HEK293 (cell line): ENCODE measurements around the gene KCNAB1.

Experiments
- CTCF ChIA-PET: fragments of 350-600 bp; formaldehyde crosslinking; extraction: SDS; loops from one replicate; lab custom pipeline; 2021; ENCODE audit warnings: antibody characterized with exemption; lab: Yijun Ruan, JAX
- POLR2A ChIA-PET: fragments of 300-600 bp; formaldehyde crosslinking; extraction: SDS; loops from one replicate; lab custom pipeline; 2020; ENCODE audit warnings: antibody characterized with exemption, inconsistent platforms; lab: Yijun Ruan, JAX
- H3K27ac ChIP-seq: fragments of 200-500 bp; sonication (Bioruptor generic); 2 replicates; pipeline ENCODE4 v1.5.1; 2014; ENCODE audit warnings: low read depth, low read length, control low read depth, inconsistent platforms; ENCODE audit errors: extremely low read depth
- H3K36me3 ChIP-seq, 2 experiments: fragments of 200-500 bp in 1 of 2; sonication (Bioruptor generic) in 1 of 2; 1 replicate in 1 of 2; 2 replicates in 1 of 2; pipeline ENCODE4 v1.5.1; 2014 to 2017; ENCODE audit warnings: inconsistent platforms in 2 of 2, low read length in 2 of 2; ENCODE audit not compliant: control insufficient read depth in 2 of 2, insufficient read depth in 1 of 2
- H3K4me1 ChIP-seq: fragments of 200-500 bp; sonication (Bioruptor generic); 2 replicates; pipeline ENCODE4 v1.5.1; 2014; ENCODE audit warnings: mild to moderate bottlenecking, low read length, inconsistent platforms; ENCODE audit not compliant: control insufficient read depth, insufficient read depth
- H3K4me3 ChIP-seq: 2 replicates; pipeline ENCODE4 v1.5.1; 2011; ENCODE audit warnings: low read depth, mild to moderate bottlenecking, control low read depth, low read length, moderate library complexity
- H3K9me3 ChIP-seq: fragments of 200-500 bp; sonication (Bioruptor generic); 2 replicates; pipeline ENCODE4 v1.5.1; 2014; ENCODE audit warnings: low read depth, low read length, inconsistent platforms; ENCODE audit not compliant: control insufficient read depth, insufficient read depth
- HOXD13 ChIP-seq: sonication (generic); formaldehyde crosslinking; IDR thresholded peaks from 2 replicates; pipeline ENCODE4 v1.8.0; 2022; ENCODE audit warnings: missing genetic modification reagents, borderline replicate concordance
- KLF16 ChIP-seq: fragments of 450-650 bp; formaldehyde crosslinking; IDR thresholded peaks from 2 replicates; pipeline ENCODE4 v1.5.1; 2017; ENCODE audit warnings: missing biosample characterization, missing genetic modification characterization
- PBX3 ChIP-seq: sonication (generic); formaldehyde crosslinking; IDR thresholded peaks from 2 replicates; pipeline ENCODE4 v1.8.1; 2022; ENCODE audit warnings: mild to moderate bottlenecking, moderate library complexity, missing genetic modification reagents
- SP7 ChIP-seq: fragments of 450-650 bp; formaldehyde crosslinking; IDR thresholded peaks from 2 replicates; pipeline ENCODE4 v1.5.1; 2016; ENCODE audit warnings: missing biosample characterization, missing genetic modification characterization
- TRIM28 ChIP-seq: IDR thresholded peaks from 2 replicates; pipeline ENCODE4 v1.6.1; 2011; ENCODE audit warnings: low read length, control low read depth, borderline replicate concordance
- YY2 ChIP-seq: fragments of 450-650 bp; formaldehyde crosslinking; IDR thresholded peaks from 2 replicates; pipeline ENCODE4 v1.5.1; 2016; ENCODE audit warnings: missing biosample characterization, missing genetic modification characterization
- ZBTB17 ChIP-seq: fragments of 450-650 bp; formaldehyde crosslinking; IDR thresholded peaks from 2 replicates; pipeline ENCODE4 v1.5.1; 2016; ENCODE audit warnings: missing biosample characterization, missing genetic modification characterization
- ZBTB20 ChIP-seq: fragments of 450-650 bp; formaldehyde crosslinking; IDR thresholded peaks from 2 replicates; pipeline ENCODE4 v1.5.1; 2016; ENCODE audit warnings: missing biosample characterization, missing genetic modification characterization
- ZBTB48 ChIP-seq: fragments of 450-650 bp; formaldehyde crosslinking; IDR thresholded peaks from 2 replicates; pipeline ENCODE4 v1.5.1; 2016; ENCODE audit warnings: missing biosample characterization, missing genetic modification characterization
- ZBTB7A ChIP-seq: fragments of 450-650 bp; formaldehyde crosslinking; IDR thresholded peaks from 2 replicates; pipeline ENCODE4 v1.5.1; 2016; ENCODE audit warnings: low read depth, missing biosample characterization, missing genetic modification characterization
- ZNF155 ChIP-seq: fragments of 450-650 bp; formaldehyde crosslinking; IDR thresholded peaks from 2 replicates; pipeline ENCODE4 v1.5.1; 2016; ENCODE audit warnings: missing biosample characterization, missing genetic modification characterization
- ZNF169 ChIP-seq: fragments of 450-650 bp; formaldehyde crosslinking; IDR thresholded peaks from 2 replicates; pipeline ENCODE4 v1.5.1; 2016; ENCODE audit warnings: missing biosample characterization, missing genetic modification characterization
- ZNF221 ChIP-seq: fragments of 450-650 bp; formaldehyde crosslinking; IDR thresholded peaks from 2 replicates; pipeline ENCODE4 v1.5.1; 2017; ENCODE audit warnings: missing biosample characterization, missing genetic modification characterization, borderline replicate concordance
- ZNF239 ChIP-seq: fragments of 450-650 bp; formaldehyde crosslinking; IDR thresholded peaks from 2 replicates; pipeline ENCODE4 v1.5.1; 2016; ENCODE audit warnings: missing biosample characterization, missing genetic modification characterization
- ZNF324 ChIP-seq: fragments of 450-650 bp; formaldehyde crosslinking; IDR thresholded peaks from 2 replicates; pipeline ENCODE4 v1.5.1; 2016; ENCODE audit warnings: missing biosample characterization, missing genetic modification characterization
- ZNF404 ChIP-seq: fragments of 450-650 bp; formaldehyde crosslinking; IDR thresholded peaks from 2 replicates; pipeline ENCODE4 v1.5.1; 2017; ENCODE audit warnings: missing biosample characterization, missing genetic modification characterization
- ZNF510 ChIP-seq: fragments of 450-650 bp; formaldehyde crosslinking; IDR thresholded peaks from 2 replicates; pipeline ENCODE4 v1.5.1; 2018; ENCODE audit warnings: mild to moderate bottlenecking, missing genetic modification characterization, missing biosample characterization; ENCODE audit not compliant: insufficient replicate concordance
- ZNF560 ChIP-seq: fragments of 450-650 bp; formaldehyde crosslinking; IDR thresholded peaks from 2 replicates; pipeline ENCODE4 v1.5.1; 2017; ENCODE audit warnings: missing biosample characterization, missing genetic modification characterization, borderline replicate concordance
- ZNF571 ChIP-seq: fragments of 450-650 bp; formaldehyde crosslinking; IDR thresholded peaks from 2 replicates; pipeline ENCODE4 v1.5.0; 2017; ENCODE audit warnings: missing biosample characterization, missing genetic modification characterization
- ZNF596 ChIP-seq: fragments of 450-650 bp; IDR thresholded peaks from 2 replicates; pipeline ENCODE4 v1.5.0; 2018; ENCODE audit warnings: missing biosample characterization, mild to moderate bottlenecking, missing genetic modification characterization, moderate library complexity
- ZNF600 ChIP-seq: fragments of 450-650 bp; formaldehyde crosslinking; IDR thresholded peaks from 2 replicates; pipeline ENCODE4 v1.5.1; 2016; ENCODE audit warnings: missing biosample characterization, missing genetic modification characterization
- ZNF747 ChIP-seq: fragments of 450-650 bp; formaldehyde crosslinking; IDR thresholded peaks from 2 replicates; pipeline ENCODE4 v1.5.1; 2016; ENCODE audit warnings: missing biosample characterization, missing genetic modification characterization
- ZNF776 ChIP-seq: fragments of 450-650 bp; formaldehyde crosslinking; IDR thresholded peaks from 2 replicates; pipeline ENCODE4 v1.5.0; 2017; ENCODE audit warnings: missing biosample characterization, missing genetic modification characterization, borderline replicate concordance
- ZNF785 ChIP-seq: fragments of 450-650 bp; formaldehyde crosslinking; IDR thresholded peaks from 2 replicates; pipeline ENCODE4 v1.5.1; 2016; ENCODE audit warnings: missing biosample characterization, missing genetic modification characterization
- ZNF791 ChIP-seq: fragments of 450-650 bp; formaldehyde crosslinking; IDR thresholded peaks from 2 replicates; pipeline ENCODE4 v1.5.1; 2016; ENCODE audit warnings: missing biosample characterization, missing genetic modification characterization
- ZNF792 ChIP-seq: fragments of 450-650 bp; formaldehyde crosslinking; IDR thresholded peaks from 2 replicates; pipeline ENCODE4 v1.5.1; 2016; ENCODE audit warnings: missing biosample characterization, missing genetic modification characterization
- TF ChIP-seq, protein P1 (sequence below): fragments of 450-650 bp; formaldehyde crosslinking; IDR thresholded peaks from 2 replicates; pipeline ENCODE4 v1.5.1; 2016; ENCODE audit warnings: missing biosample characterization, missing genetic modification characterization
- TF ChIP-seq, protein P2 (sequence below): fragments of 450-650 bp; formaldehyde crosslinking; IDR thresholded peaks from 2 replicates; pipeline ENCODE4 v1.5.1; 2016; ENCODE audit warnings: missing biosample characterization, missing genetic modification characterization
- TF ChIP-seq, protein P3 (sequence below): fragments of 450-650 bp; formaldehyde crosslinking; IDR thresholded peaks from 2 replicates; pipeline ENCODE4 v1.5.1; 2016; ENCODE audit warnings: missing biosample characterization, missing genetic modification characterization
- TF ChIP-seq, protein P4 (sequence below): fragments of 450-650 bp; formaldehyde crosslinking; IDR thresholded peaks from 2 replicates; pipeline ENCODE4 v1.5.1; 2016; ENCODE audit warnings: missing biosample characterization, missing genetic modification characterization
- TF ChIP-seq, protein P5 (sequence below): fragments of 450-650 bp; formaldehyde crosslinking; IDR thresholded peaks from 2 replicates; pipeline ENCODE4 v1.5.1; 2017; ENCODE audit warnings: missing biosample characterization, missing genetic modification characterization

Gene KCNAB1

GRCh38 chr3:156491192-156491591 is 370.8 kb downstream of the KCNAB1 start:
- ChIA-PET POLR2A (no interaction called here), CTCF (interaction anchor here (2.2 kb wide), 1 partner anchor 16 kb away, joined by 8 read pairs; no protein-coding TSS in a partner anchor)
- TF ChIP-seq ZNF155 (tag by site-specific recombination) (no peak), ZNF596 (tag by site-specific recombination) (no peak), ZBTB17 (tag by site-specific recombination) (no peak), TRIM28 (no peak), HOXD13 (no peak), ZNF776 (tag by site-specific recombination) (no peak), ZNF600 (no peak), ZNF221 (tag by site-specific recombination) (no peak), ZNF791 (tag by site-specific recombination) (no peak), ZNF169 (tag by site-specific recombination) (no peak), ZBTB7A (tag by site-specific recombination) (no peak), ZNF404 (tag by site-specific recombination) (no peak), ZBTB20 (no peak), ZNF560 (tag by site-specific recombination) (no peak), KLF16 (tag by site-specific recombination) (no peak), ZNF510 (tag by site-specific recombination) (no peak), ZNF571 (no peak)
- TF ChIP-seq, protein P1, sequence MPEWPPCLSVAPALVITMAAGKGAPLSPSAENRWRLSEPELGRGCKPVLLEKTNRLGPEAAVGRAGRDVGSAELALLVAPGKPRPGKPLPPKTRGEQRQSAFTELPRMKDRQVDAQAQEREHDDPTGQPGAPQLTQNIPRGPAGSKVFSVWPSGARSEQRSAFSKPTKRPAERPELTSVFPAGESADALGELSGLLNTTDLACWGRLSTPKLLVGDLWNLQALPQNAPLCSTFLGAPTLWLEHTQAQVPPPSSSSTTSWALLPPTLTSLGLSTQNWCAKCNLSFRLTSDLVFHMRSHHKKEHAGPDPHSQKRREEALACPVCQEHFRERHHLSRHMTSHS (tag by site-specific recombination) = no peak
- TF ChIP-seq, protein P2, sequence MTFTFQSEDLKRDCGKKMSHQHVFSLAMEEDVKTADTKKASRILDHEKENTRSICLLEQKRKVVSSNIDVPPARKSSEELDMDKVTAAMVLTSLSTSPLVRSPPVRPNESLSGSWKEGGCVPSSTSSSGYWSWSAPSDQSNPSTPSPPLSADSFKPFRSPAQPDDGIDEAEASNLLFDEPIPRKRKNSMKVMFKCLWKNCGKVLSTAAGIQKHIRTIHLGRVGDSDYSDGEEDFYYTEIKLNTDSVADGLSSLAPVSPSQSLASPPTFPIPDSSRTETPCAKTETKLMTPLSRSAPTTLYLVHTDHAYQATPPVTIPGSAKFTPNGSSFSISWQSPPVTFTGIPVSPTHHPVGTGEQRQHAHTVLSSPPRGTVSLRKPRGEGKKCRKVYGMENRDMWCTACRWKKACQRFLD (tag by site-specific recombination) = no peak
- Histone ChIP-seq H3K36me3 (no peaks in the 10 kb centered on the region), H3K4me1 (no peaks in the 10 kb centered on the region), H3K4me3 (no peak overlapping the region), H3K9me3 (no peaks in the 10 kb centered on the region), H3K27ac (no peak overlapping the region)

DNA sequence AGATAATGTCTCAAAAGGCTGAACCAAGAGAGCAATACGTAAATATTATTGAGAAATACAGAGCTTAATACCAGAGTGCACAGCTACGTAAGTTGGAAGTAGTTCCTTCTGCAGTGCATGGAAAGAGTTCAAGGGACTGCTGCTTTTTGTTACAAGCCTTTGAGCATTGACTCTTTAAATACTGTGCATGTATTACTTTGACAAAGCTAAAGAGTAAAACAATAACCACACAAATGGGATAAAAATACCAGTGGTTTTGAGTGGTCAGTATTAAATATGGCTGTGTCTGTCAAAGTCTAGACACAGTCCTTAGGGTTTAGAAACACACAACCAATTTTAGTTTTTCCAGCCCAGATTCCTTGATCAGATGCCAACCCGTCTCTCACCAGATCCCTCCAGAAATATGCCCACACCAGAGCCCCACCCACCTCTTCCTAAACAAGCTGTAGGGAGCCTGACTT is 372.5 kb downstream of the KCNAB1 start:
- Histone ChIP-seq H3K36me3 (no peaks in the 10 kb centered on the region), H3K27ac (no peak overlapping the region), H3K4me3 (no peak overlapping the region), H3K4me1 (no peaks in the 10 kb centered on the region), H3K9me3 (no peaks in the 10 kb centered on the region)
- POLR2A ChIA-PET = no interaction called here
- CTCF ChIA-PET = interaction anchor here (0.9 to 2.2 kb wide), 3 partner anchors 18 to 341 kb away, joined by 3 to 8 read pairs (median 4); no protein-coding TSS in a partner anchor
- TF ChIP-seq ZBTB48 (no peak), ZNF792 (tag by site-specific recombination) (no peak), PBX3 (CRISPR knock-in tag) (no peak), ZNF785 (no peak), SP7 (tag by site-specific recombination) (no peak), YY2 (tag by site-specific recombination) (no peak), ZNF324 (tag by site-specific recombination) (no peak), ZNF239 (tag by site-specific recombination) (no peak), ZNF747 (tag by site-specific recombination) (no peak)
- TF ChIP-seq, protein P3, sequence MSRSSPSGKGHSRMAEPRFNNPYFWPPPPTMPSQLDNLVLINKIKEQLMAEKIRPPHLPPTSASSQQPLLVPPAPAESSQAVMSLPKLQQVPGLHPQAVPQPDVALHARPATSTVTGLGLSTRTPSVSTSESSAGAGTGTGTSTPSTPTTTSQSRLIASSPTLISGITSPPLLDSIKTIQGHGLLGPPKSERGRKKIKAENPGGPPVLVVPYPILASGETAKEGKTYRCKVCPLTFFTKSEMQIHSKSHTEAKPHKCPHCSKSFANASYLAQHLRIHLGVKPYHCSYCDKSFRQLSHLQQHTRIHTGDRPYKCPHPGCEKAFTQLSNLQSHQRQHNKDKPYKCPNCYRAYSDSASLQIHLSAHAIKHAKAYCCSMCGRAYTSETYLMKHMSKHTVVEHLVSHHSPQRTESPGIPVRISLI (tag by site-specific recombination) = no peak
- TF ChIP-seq, protein P4, sequence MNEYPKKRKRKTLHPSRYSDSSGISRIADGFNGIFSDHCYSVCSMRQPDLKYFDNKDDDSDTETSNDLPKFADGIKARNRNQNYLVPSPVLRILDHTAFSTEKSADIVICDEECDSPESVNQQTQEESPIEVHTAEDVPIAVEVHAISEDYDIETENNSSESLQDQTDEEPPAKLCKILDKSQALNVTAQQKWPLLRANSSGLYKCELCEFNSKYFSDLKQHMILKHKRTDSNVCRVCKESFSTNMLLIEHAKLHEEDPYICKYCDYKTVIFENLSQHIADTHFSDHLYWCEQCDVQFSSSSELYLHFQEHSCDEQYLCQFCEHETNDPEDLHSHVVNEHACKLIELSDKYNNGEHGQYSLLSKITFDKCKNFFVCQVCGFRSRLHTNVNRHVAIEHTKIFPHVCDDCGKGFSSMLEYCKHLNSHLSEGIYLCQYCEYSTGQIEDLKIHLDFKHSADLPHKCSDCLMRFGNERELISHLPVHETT (tag by site-specific recombination) = no peak
- TF ChIP-seq, protein P5, sequence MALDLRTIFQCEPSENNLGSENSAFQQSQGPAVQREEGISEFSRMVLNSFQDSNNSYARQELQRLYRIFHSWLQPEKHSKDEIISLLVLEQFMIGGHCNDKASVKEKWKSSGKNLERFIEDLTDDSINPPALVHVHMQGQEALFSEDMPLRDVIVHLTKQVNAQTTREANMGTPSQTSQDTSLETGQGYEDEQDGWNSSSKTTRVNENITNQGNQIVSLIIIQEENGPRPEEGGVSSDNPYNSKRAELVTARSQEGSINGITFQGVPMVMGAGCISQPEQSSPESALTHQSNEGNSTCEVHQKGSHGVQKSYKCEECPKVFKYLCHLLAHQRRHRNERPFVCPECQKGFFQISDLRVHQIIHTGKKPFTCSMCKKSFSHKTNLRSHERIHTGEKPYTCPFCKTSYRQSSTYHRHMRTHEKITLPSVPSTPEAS = no peak
